A549 (cell line): ENCODE data around the gene ANKRD13A. TPM values are rescaled to one million over a fixed set of nuclear protein-coding genes. Genes with fewer than 3 reads are reported as not detected.

Experiments used
- ATAC-seq, 2 experiments: fragments of 200-7000 bp in 1 of 2; fragments of >200 bp in 1 of 2; cut with Nextera tagmentation in 1 of 2; cut with Tn5 transposase in 1 of 2; 3 replicates each; pipeline versions ENCODE4 v1.8.0 to v1.9.1; 2018 to 2020; ENCODE audit warnings: mild to moderate bottlenecking in 1 of 2, moderate library complexity in 1 of 2
- CTCF ChIA-PET: fragments of 300-600 bp; sonication (Branson Sonifier 250); formaldehyde crosslinking; extraction: SDS; loops from one replicate; lab custom pipeline; 2021; ENCODE audit warnings: antibody characterized with exemption, inconsistent platforms; lab: Yijun Ruan, JAX
- POLR2A ChIA-PET: fragments of 350-600 bp; formaldehyde crosslinking; extraction: SDS; loops from one replicate; lab custom pipeline; 2021; ENCODE audit warnings: antibody characterized with exemption, inconsistent platforms; lab: Yijun Ruan, JAX
- DNase-seq, 2 experiments: peaks; one replicate each; pipeline versions ENCODE4 v3.0.0 to v3.0.0-alpha.2; 2011 to 2016; ENCODE audit warnings: low read depth in 1 of 2, low spot score in 1 of 2
- FAIRE-seq: peaks from 2 replicates; lab custom pipeline; 2011; peaks lifted over from hg19 to GRCh38; lab: Jason Lieb, UNC
- H3K27ac ChIP-seq, 2 experiments: fragments of >200 bp; sonication (Bioruptor Twin); formaldehyde crosslinking; 3 replicates each; pipeline ENCODE4 v1.5.1; 2016 to 2017
- H3K4me1 ChIP-seq: fragments of >200 bp; sonication (Bioruptor Twin); formaldehyde crosslinking; 3 replicates; pipeline ENCODE4 v1.6.1; 2016
- H3K4me2 ChIP-seq: fragments of >200 bp; sonication (Bioruptor Twin); formaldehyde crosslinking; 3 replicates; pipeline ENCODE4 v1.6.1; 2016
- H3K4me3 ChIP-seq: fragments of >200 bp; sonication (Bioruptor Twin); formaldehyde crosslinking; 3 replicates; pipeline ENCODE4 v1.5.1; 2016
- H3K9me3 ChIP-seq: fragments of >200 bp; sonication (Bioruptor Twin); formaldehyde crosslinking; 3 replicates; pipeline ENCODE4 v1.6.1; 2016
- BHLHE40 ChIP-seq: IDR thresholded peaks from 2 replicates; pipeline ENCODE4 v1.6.1; 2012; ENCODE audit warnings: low read depth, low read length, inconsistent platforms
- CBX2 ChIP-seq: fragments of 200-600 bp; sonication (generic); IDR thresholded peaks from 2 replicates; pipeline ENCODE4 v1.6.1; 2016; ENCODE audit warnings: low read depth, mild to moderate bottlenecking, borderline replicate concordance
- CBX8 ChIP-seq: fragments of 200-600 bp; sonication (generic); IDR thresholded peaks from 2 replicates; pipeline ENCODE4 v1.6.1; 2016
- CHD2 ChIP-seq: fragments of 150-350 bp; IDR thresholded peaks from 2 replicates; pipeline ENCODE4 v1.6.1; 2014; ENCODE audit warnings: low read length; ENCODE audit not compliant: partially characterized antibody
- EHF ChIP-seq: fragments of 250-450 bp; sonication (Bioruptor Pico); IDR thresholded peaks from 2 replicates; pipeline ENCODE4 v1.5.0; 2020; ENCODE audit warnings: mild to moderate bottlenecking
- ESRRA ChIP-seq: fragments of 150-350 bp; IDR thresholded peaks from 2 replicates; pipeline ENCODE4 v1.6.1; 2014; ENCODE audit warnings: mild to moderate bottlenecking, low read length, borderline replicate concordance
- FOSB ChIP-seq: fragments of 250-450 bp; sonication (Bioruptor Pico); IDR thresholded peaks from 2 replicates; pipeline ENCODE4 v1.5.0; 2020; ENCODE audit warnings: mild to moderate bottlenecking, moderate library complexity
- FOSL2 ChIP-seq, 2 experiments: fragments of 450-650 bp in 1 of 2; fragments of >200 bp in 1 of 2; sonication (Bioruptor Twin) in 1 of 2; formaldehyde crosslinking; IDR thresholded peaks; 2 replicates each; pipeline versions ENCODE4 v1.5.0 to v1.6.1; 2016 to 2020; ENCODE audit warnings: mild to moderate bottlenecking in 1 of 2, moderate library complexity in 1 of 2
- HDAC2 ChIP-seq: fragments of 200-600 bp; sonication (generic); IDR thresholded peaks from 2 replicates; pipeline ENCODE4 v1.6.1; 2016
- HMGXB4 ChIP-seq: fragments of 250-450 bp; sonication (Bioruptor Pico); IDR thresholded peaks from 2 replicates; pipeline ENCODE4 v1.5.0; 2021; ENCODE audit warnings: mild to moderate bottlenecking, moderate library complexity, borderline replicate concordance
- HOXA7 ChIP-seq: fragments of 250-450 bp; sonication (Bioruptor Pico); IDR thresholded peaks from 2 replicates; pipeline ENCODE4 v1.5.0; 2020; ENCODE audit warnings: mild to moderate bottlenecking, moderate library complexity
- JUNB ChIP-seq: fragments of >200 bp; sonication (Bioruptor Twin); formaldehyde crosslinking; IDR thresholded peaks from 2 replicates; pipeline ENCODE4 v1.6.1; 2016
- KDM5A ChIP-seq: fragments of 200-600 bp; sonication (generic); IDR thresholded peaks from 2 replicates; pipeline ENCODE4 v1.6.1; 2016; ENCODE audit warnings: antibody characterized with exemption, mild to moderate bottlenecking
- MAFK ChIP-seq: fragments of 450-650 bp; IDR thresholded peaks from 2 replicates; pipeline ENCODE4 v1.6.1; 2014; ENCODE audit not compliant: partially characterized antibody
- MYC ChIP-seq: IDR thresholded peaks from 2 replicates; pipeline ENCODE4 v1.6.1; 2012; ENCODE audit warnings: mild to moderate bottlenecking, inconsistent platforms, low read length, improper control_type of control experiment, borderline replicate concordance
- NFE2L2 ChIP-seq: fragments of 150-350 bp; conservative IDR thresholded peaks from 2 replicates; pipeline ENCODE4 v1.6.1; 2014; ENCODE audit warnings: low read length
- NPAS2 ChIP-seq: fragments of 250-450 bp; sonication (Bioruptor Pico); IDR thresholded peaks from 2 replicates; pipeline ENCODE4 v1.8.0; 2022; ENCODE audit warnings: mild to moderate bottlenecking, moderate library complexity, borderline replicate concordance
- POLR2AphosphoS2 ChIP-seq: conservative IDR thresholded peaks from 2 replicates; pipeline ENCODE4 v1.6.1; 2012; ENCODE audit warnings: low read length, improper control_type of control experiment, inconsistent platforms
- TFCP2L1 ChIP-seq: fragments of 250-450 bp; sonication (Bioruptor Pico); IDR thresholded peaks from 2 replicates; pipeline ENCODE4 v1.5.0; 2021; ENCODE audit warnings: mild to moderate bottlenecking
- ZSCAN20 ChIP-seq: fragments of 250-450 bp; sonication (Bioruptor Pico); IDR thresholded peaks from 2 replicates; pipeline ENCODE4 v1.8.0; 2022; ENCODE audit warnings: mild to moderate bottlenecking, moderate library complexity
- WGBS: methylation state at CpG from one replicate; pipeline ENCODE4 v1.1.6; 2017; ENCODE audit errors: missing lambda C conversion rate; 5-methylcytosine and 5-hydroxymethylcytosine counted together
- polyA plus RNA-seq, 4 experiments: library from polyadenylated mRNA; depleted of rRNA in 3 of 4; stranded (reverse); fragments of >200 nt; fragmentation: RNase III in 1 of 4; extraction: RNeasy Plus Mini Kit Qiagen cat#74134 plus additional on column Dnase treatment in 1 of 4; gene quantifications; 2 replicates in 3 of 4; 3 replicates in 1 of 4; pipeline ENCODE4 v1.2.3, GENCODE V29; 2011 to 2017
- TF ChIP-seq, protein P1 (sequence below): fragments of 450-650 bp; IDR thresholded peaks from 2 replicates; pipeline ENCODE4 v1.6.1; 2014; ENCODE audit warnings: antibody characterized with exemption
- TF ChIP-seq, protein P2 (sequence below): IDR thresholded peaks from 2 replicates; pipeline ENCODE4 v1.6.1; 2012
- TF ChIP-seq, protein P3 (sequence below): IDR thresholded peaks from 2 replicates; pipeline ENCODE4 v1.6.1; 2012

The ANKRD13A gene
- polyA plus RNA-seq, 2 of the 4 experiments (the other 2 are of a cell fraction), result 12.1 to 23.8 TPM

GRCh38 chr12:110004598-110004997 is 5.4 kb downstream of the ANKRD13A start:
- DNase-seq (no peak), ATAC-seq (no peak), FAIRE-seq (no peak)
- ChIA-PET CTCF (interaction anchor here (1.0 kb wide), 1 partner anchor 38 kb away, joined by 3 read pairs; no protein-coding TSS in a partner anchor), POLR2A (no interaction called here)
- TF ChIP-seq HMGXB4 (CRISPR knock-in tag) (no peak), NFE2L2 (no peak), FOSB (CRISPR knock-in tag) (no peak)
- WGBS, result 75% methylated on average over 4 of the region's 4 CpGs
- Histone ChIP-seq H3K4me1 (peaks cover 9% of the 10 kb centered on the region; the same call in 2 of the 3 replicates), H3K4me3 (no peak overlapping the region), H3K4me2 (no peak overlapping the region), H3K9me3 (no peaks in the 10 kb centered on the region), H3K27ac (no peak overlapping the region)

- H3K27ac ChIP-seq, result no peak overlapping the region
- TF ChIP-seq CBX8 (no peak), HMGXB4 (CRISPR knock-in tag) (no peak), NPAS2 (no peak), POLR2AphosphoS2 (no peak), MYC (no peak), ESRRA (no peak), EHF (CRISPR knock-in tag) (no peak), KDM5A (no peak), MAFK (no peak), CHD2 (no peak), CBX2 (no peak), TFCP2L1 (CRISPR knock-in tag) (no peak)
- TF ChIP-seq, protein P1, sequence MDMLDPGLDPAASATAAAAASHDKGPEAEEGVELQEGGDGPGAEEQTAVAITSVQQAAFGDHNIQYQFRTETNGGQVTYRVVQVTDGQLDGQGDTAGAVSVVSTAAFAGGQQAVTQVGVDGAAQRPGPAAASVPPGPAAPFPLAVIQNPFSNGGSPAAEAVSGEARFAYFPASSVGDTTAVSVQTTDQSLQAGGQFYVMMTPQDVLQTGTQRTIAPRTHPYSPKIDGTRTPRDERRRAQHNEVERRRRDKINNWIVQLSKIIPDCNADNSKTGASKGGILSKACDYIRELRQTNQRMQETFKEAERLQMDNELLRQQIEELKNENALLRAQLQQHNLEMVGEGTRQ, result no peak
- TF ChIP-seq, protein P2, sequence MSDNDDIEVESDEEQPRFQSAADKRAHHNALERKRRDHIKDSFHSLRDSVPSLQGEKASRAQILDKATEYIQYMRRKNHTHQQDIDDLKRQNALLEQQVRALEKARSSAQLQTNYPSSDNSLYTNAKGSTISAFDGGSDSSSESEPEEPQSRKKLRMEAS, result no peak
- TF ChIP-seq, all 56 proteins: peak for 0
- Histone ChIP-seq H3K4me1 (peaks cover 6% of the 10 kb centered on the region; the same call in 1 of the 3 replicates), H3K9me3 (no peaks in the 10 kb centered on the region), H3K4me3 (no peak overlapping the region), H3K4me2 (no peak overlapping the region)
- CTCF ChIA-PET, result no interaction called here
- ATAC-seq (no peak), FAIRE-seq (no peak), DNase-seq (no peak)
- WGBS, result 87% methylated on average over 7 of the region's 7 CpGs
- POLR2A ChIA-PET, result no interaction called here
Observed at GRCh38 chr12:110005319-110005973, 6.2 kb downstream of the ANKRD13A start.

DNA sequence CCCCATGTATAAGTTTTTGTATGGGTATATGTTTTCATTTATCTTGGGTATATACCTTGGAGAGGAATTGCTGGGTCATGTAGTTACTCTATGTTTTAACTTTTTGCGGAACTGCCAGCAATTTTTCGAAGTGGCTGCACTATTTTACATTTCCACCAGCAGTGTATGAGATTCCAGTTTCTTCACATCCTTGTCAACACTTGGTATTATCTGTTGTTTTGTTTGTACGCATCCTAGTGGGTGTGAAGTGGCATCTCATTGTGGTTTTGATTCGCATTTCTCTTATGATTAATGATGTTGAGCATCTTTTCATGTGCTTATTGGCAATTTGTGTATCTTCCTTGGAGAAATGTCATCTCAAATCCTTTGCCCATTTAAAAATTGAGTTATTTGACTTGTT is 6.9 kb downstream of the ANKRD13A start:
- Histone ChIP-seq H3K4me3 (no peak overlapping the region), H3K9me3 (no peaks in the 10 kb centered on the region), H3K27ac (no peak overlapping the region), H3K4me2 (no peak overlapping the region), H3K4me1 (peaks cover 4% of the 10 kb centered on the region; the same call in 1 of the 3 replicates)
- ATAC-seq (no peak), DNase-seq (no peak), FAIRE-seq (no peak)
- 92% methylated on average over 4 of the region's 4 CpGs for WGBS
- POLR2A ChIA-PET, result no interaction called here
- CTCF ChIA-PET, result interaction anchor here (1.0 to 1.5 kb wide), 2 partner anchors 29 to 31 kb away, joined by 3 read pairs; no protein-coding TSS in a partner anchor
- TF ChIP-seq POLR2AphosphoS2 (no peak), NPAS2 (no peak), HDAC2 (no peak), JUNB (no peak), FOSB (CRISPR knock-in tag) (no peak), HOXA7 (CRISPR knock-in tag) (no peak), FOSL2 (IDR thresholded peaks at IDR 0.05) (no peak), FOSL2 (CRISPR knock-in tag; IDR thresholded peaks at IDR 0.05) (no peak), ZSCAN20 (CRISPR knock-in tag) (no peak), BHLHE40 (no peak)
- TF ChIP-seq, protein P3, sequence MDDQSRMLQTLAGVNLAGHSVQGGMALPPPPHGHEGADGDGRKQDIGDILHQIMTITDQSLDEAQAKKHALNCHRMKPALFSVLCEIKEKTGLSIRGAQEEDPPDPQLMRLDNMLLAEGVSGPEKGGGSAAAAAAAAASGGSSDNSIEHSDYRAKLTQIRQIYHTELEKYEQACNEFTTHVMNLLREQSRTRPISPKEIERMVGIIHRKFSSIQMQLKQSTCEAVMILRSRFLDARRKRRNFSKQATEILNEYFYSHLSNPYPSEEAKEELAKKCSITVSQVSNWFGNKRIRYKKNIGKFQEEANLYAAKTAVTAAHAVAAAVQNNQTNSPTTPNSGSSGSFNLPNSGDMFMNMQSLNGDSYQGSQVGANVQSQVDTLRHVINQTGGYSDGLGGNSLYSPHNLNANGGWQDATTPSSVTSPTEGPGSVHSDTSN, result no peak
- TF ChIP-seq, protein P2, result no peak
